ENCODE results near the gene RAPGEF5.
"Not testable (repeated sequence)": the region's sequence is repeated elsewhere in the genome, so short reads cannot be mapped to it uniquely, and the experiment has no call there.

RAPGEF5 gene

GRCh38 chr7:22082886-22083703 lies 273.9 kb downstream of the RAPGEF5 start:
- H3K4me3 ChIP-seq (ENCODE audit: low read depth, low read length), result peak overlapping the region; percentile 62
- DNase-seq (ENCODE audit: low read depth), result peak; percentile 26

GRCh38 chr7:22082553-22082885 lies 274.4 kb downstream of the RAPGEF5 start:
- DNase-seq (ENCODE audit: low read depth), result no peak
- peak overlapping the region; percentile 62 for H3K4me3 ChIP-seq (ENCODE audit: low read depth, low read length)

GRCh38 chr7:22080219-22080618 lies 276.7 kb downstream of the RAPGEF5 start:
- not testable (repeated sequence) for H3K4me3 ChIP-seq (ENCODE audit: low read depth, low read length); DNase-seq (ENCODE audit: low read depth)

GRCh38 chr7:22078872-22079271 lies 278.1 kb downstream of the RAPGEF5 start:
- not testable (repeated sequence) for DNase-seq (ENCODE audit: low read depth); H3K4me3 ChIP-seq (ENCODE audit: low read depth, low read length)

GRCh38 chr7:22075561-22075960 lies 281.4 kb downstream of the RAPGEF5 start:
- no peak for DNase-seq (ENCODE audit: low read depth)
- H3K4me3 ChIP-seq (ENCODE audit: low read depth, low read length), result no peak overlapping the region

- H3K4me3 ChIP-seq (ENCODE audit: low read depth, low read length), result no peak overlapping the region
- DNase-seq (ENCODE audit: low read depth), result no peak
These were observed 282.1 kb downstream of the RAPGEF5 start for GRCh38 chr7:22074897-22075296.

All from skeletal muscle cell (primary cell).